ENCODE results near the gene KLHL41. TPM values are rescaled to one million over a fixed set of nuclear protein-coding genes. Genes with fewer than 3 reads are reported as not detected.

Gene KLHL41
- total and polyA plus RNA-seq, 2 of the 13 experiments (the other 11 are each of a cell fraction or from before 2014, with no cell fraction given), result 0.07 to 0.31 TPM

DNA sequence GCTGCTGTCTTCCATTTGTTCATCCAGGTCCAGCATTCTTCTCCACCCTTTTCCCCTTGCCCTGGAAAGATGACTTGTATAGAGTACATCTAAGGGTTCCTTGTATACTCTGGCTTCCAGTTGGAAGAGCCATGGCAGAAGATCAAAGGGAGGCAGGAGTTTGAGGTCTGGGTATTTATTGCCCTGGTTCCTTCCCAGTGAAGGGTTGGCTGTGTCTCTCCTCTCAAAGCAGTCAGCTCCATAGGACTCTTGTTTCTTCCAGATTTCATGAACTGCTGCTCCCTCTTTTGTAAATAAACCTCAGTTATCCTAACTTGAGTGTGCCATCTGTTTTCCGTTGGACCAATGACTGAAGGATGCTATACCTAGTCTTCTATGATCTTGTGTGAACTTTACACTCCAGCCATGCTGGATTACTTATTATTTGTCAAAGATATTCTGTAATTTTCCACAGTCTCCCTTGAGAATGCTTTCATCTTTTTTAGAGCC, 23.8 kb upstream of the KLHL41 start (continued):
- TF ChIP-seq ZBTB34 (CRISPR knock-in tag; IDR thresholded peaks at IDR 0.05), result 0 out of 2 replicates have a peak, but pooled peaks have one; percentile 38
- no peak for TF ChIP-seq NFE2L2 (IDR thresholded peaks at IDR 0.05; ENCODE audit: low read length)
- TF ChIP-seq ZNF18 (CRISPR knock-in tag; IDR thresholded peaks at IDR 0.05; ENCODE audit: insufficient replicate concordance), result no peak
- TF ChIP-seq BHLHE40 (IDR thresholded peaks at IDR 0.05; ENCODE audit: low read length), result no peak
- no peak for TF ChIP-seq IKZF5 (CRISPR knock-in tag; IDR thresholded peaks at IDR 0.05)
- TF ChIP-seq KLF11 (CRISPR knock-in tag; IDR thresholded peaks at IDR 0.05), result no peak
- TF ChIP-seq HNRNPH1 (optimal IDR thresholded peaks at IDR 0.05; ENCODE audit: low read depth, low read length), result no peak
- TF ChIP-seq, protein P1, sequence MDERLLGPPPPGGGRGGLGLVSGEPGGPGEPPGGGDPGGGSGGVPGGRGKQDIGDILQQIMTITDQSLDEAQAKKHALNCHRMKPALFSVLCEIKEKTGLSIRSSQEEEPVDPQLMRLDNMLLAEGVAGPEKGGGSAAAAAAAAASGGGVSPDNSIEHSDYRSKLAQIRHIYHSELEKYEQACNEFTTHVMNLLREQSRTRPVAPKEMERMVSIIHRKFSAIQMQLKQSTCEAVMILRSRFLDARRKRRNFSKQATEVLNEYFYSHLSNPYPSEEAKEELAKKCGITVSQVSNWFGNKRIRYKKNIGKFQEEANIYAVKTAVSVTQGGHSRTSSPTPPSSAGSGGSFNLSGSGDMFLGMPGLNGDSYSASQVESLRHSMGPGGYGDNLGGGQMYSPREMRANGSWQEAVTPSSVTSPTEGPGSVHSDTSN (CRISPR knock-in tag; IDR thresholded peaks at IDR 0.05), result no peak
- no peak; the same call in 1 of the 2 replicates for TF ChIP-seq RXRB (CRISPR knock-in tag; IDR thresholded peaks at IDR 0.05; ENCODE audit: borderline replicate concordance)
- peak; percentile 79 for TF ChIP-seq GATAD2A (CRISPR knock-in tag; IDR thresholded peaks at IDR 0.05)
- no peak for TF ChIP-seq ZNF549 (CRISPR knock-in tag; IDR thresholded peaks at IDR 0.05)
- TF ChIP-seq, protein P2, sequence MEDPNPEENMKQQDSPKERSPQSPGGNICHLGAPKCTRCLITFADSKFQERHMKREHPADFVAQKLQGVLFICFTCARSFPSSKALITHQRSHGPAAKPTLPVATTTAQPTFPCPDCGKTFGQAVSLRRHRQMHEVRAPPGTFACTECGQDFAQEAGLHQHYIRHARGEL (CRISPR knock-in tag; IDR thresholded peaks at IDR 0.05), result no peak
- no peak for TF ChIP-seq ZNF589 (CRISPR knock-in tag; conservative IDR thresholded peaks at IDR 0.05)
- no peak for TF ChIP-seq ZNF572 (CRISPR knock-in tag; IDR thresholded peaks at IDR 0.05)
- no peak for TF ChIP-seq MXD4 (CRISPR knock-in tag; IDR thresholded peaks at IDR 0.05)
- no peak for TF ChIP-seq ATAD3A (CRISPR knock-in tag; IDR thresholded peaks at IDR 0.05)
- TF ChIP-seq ZNF17 (CRISPR knock-in tag; IDR thresholded peaks at IDR 0.05), result no peak
- no peak for TF ChIP-seq ZNF83 (CRISPR knock-in tag; IDR thresholded peaks at IDR 0.05; ENCODE audit: borderline replicate concordance)
- TF ChIP-seq ZNF337 (CRISPR knock-in tag; IDR thresholded peaks at IDR 0.05; ENCODE audit: borderline replicate concordance, low read depth), result no peak
- no peak for TF ChIP-seq ZNF605 (CRISPR knock-in tag; IDR thresholded peaks at IDR 0.05)
- TF ChIP-seq ZNF232 (CRISPR knock-in tag; IDR thresholded peaks at IDR 0.05; ENCODE audit: borderline replicate concordance), result no peak
- TF ChIP-seq HIVEP1 (CRISPR knock-in tag; IDR thresholded peaks at IDR 0.05), result no peak
- no peak; the same call in 1 of the 2 replicates for TF ChIP-seq ZNF331 (CRISPR knock-in tag; IDR thresholded peaks at IDR 0.05)
- no peak for TF ChIP-seq FLYWCH1 (CRISPR knock-in tag; IDR thresholded peaks at IDR 0.05)
- TF ChIP-seq JUND (CRISPR knock-in tag; IDR thresholded peaks at IDR 0.05), result no peak
- no peak for TF ChIP-seq MXD3 (CRISPR knock-in tag; IDR thresholded peaks at IDR 0.05)
- TF ChIP-seq PAWR (CRISPR knock-in tag; IDR thresholded peaks at IDR 0.05; ENCODE audit: borderline replicate concordance), result no peak
- TF ChIP-seq ZNF780A (CRISPR knock-in tag; IDR thresholded peaks at IDR 0.05), result no peak

All from HepG2 (cell line).